ENCODE measurements around the gene BEST1. TPM values are rescaled to one million over a fixed set of nuclear protein-coding genes. Genes with fewer than 3 reads are reported as not detected.

BEST1 gene
- total RNA-seq = under 0.01 and 0.04 TPM in 2 replicates

DNA sequence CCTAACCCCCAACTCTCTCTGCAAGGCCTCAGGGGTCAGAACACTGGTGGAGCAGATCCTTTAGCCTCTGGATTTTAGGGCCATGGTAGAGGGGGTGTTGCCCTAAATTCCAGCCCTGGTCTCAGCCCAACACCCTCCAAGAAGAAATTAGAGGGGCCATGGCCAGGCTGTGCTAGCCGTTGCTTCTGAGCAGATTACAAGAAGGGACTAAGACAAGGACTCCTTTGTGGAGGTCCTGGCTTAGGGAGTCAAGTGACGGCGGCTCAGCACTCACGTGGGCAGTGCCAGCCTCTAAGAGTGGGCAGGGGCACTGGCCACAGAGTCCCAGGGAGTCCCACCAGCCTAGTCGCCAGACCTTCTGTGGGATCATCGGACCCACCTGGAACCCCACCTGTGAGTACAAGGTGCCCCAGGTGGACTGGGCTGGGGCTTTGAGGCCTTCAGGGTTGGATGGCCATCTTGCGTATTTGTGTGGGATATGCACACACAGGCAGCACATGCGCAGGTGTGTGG lies at the start of gene BEST1:
Gene BEST1 (plus strand): TSS at position 317 of the 513 bp plus-strand sequence. CDS start 1,456 bp downstream, outside the sequence.
- no peak for DNase-seq (ENCODE audit: low read depth, low spot score)

DNA sequence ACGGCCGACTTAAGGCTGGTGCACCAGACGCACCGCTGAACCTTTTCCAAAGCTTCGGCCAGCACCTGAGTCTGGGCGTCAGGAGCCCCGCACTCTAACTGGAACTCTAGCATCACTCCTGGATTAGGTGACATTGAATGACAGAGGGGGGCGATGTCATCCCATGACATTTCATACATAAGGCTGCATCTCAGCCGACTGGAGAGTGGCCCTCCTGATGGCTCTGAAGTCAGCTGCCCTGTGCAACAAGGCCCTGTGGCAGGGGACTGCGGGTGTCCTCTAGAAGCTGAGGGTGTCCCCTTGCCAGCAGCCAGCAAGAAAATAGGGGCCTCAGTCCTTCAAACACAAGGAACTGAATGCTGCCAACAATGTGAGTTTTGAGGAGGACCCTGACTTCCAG lies 48.8 kb upstream of the BEST1 start:
- no peak for DNase-seq (ENCODE audit: low read depth, low spot score)

DNA sequence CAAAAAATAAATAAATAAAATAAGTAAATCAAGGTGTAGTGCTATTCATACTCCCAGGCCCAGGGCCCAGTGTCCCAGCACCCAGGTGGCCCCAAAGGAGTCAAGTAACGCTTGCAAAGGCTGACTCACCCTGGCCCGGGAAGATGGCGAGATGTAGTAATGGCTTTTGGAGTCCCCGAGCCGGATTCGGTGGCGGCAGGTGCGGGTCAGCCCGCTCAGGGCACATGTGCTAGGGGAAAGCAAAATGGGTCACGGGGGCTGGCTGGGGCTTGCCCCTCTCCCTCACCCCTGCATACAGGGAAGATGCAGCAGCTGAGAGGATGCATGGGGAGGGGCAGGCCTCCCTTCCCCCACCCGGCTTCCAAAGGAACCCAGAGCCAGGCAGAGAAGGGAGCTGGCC lies 47.8 kb upstream of the BEST1 start:
- no peak for DNase-seq (ENCODE audit: low read depth, low spot score)

DNA sequence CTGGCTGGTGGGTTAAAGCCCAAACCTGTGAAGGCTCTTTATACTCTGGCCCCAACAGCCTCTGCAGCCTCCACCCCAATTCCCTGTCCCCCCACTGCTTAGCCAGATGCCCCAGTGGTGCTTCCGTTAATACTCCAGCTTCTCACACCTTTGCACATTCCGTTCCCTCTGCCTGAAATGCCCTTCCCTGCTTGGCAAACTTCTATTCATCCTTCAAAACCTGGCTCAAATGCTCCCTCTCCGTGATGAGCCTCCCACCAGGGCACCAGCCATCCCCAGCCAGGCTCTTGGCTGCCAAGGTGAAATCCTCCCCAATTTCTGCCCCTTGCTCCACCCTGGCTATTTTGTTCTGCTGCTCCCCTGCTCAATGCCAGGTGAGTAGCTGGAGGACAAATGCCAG lies 46.3 kb upstream of the BEST1 start:
- no peak for DNase-seq (ENCODE audit: low read depth, low spot score)

DNA sequence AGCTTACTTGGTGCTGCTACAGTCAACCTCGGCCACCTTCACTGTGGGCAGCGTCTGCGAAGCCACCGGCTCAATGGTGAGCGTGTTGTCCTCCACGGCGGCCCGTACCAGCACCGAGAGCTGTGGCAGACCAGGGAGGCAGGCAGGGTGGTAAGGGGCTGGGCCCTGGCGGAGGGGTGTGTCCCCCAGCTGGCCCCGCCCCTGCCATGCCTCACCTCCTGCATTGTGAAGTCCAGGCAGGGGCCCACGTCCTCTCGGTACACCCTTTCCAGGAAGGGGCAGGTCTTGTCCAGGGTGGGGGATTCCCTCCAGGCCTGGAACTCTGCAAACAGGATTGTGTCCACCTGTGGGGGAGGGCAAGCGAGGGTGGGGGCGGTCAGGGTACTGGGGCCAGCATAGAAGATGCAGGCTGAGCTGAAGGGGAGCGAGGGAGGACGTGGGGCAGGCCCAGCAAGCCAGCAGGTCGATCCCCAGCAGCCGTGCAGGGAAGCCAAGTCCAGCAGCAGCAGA lies 45.6 kb upstream of the BEST1 start:
- DNase-seq (ENCODE audit: low read depth, low spot score) = no peak

DNA sequence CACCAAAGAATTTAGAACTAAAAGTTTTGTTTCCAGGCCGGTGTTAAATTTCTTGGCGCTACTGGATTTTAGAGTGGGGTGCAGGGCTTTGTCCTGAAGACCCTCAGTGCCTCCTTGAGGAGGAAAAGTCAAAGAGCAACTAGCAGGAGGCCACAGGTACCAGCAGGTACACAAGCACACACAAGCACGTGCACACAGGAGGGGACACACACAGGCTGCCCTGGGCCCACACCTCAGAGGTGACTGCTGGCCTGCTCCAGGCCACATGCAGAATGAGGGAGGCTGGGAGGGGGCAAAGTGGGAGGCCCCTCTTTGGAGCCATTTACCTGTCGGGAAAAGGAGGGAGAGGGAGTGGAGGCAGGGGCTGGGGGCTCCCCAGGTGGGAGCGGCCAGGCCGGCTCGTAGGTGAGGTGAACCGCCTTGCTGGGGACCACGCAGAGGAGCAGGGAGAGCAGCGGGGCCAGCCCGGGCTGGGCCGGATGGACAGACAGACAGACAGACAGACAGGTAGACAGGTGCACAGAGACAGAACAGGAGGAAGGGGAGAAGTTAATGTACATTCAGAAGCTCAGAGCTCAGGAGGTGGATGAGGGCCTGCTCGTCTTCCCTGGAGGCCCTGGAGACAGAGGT lies 45.0 kb upstream of the BEST1 start:
- DNase-seq (ENCODE audit: low read depth, low spot score) = no peak

DNA sequence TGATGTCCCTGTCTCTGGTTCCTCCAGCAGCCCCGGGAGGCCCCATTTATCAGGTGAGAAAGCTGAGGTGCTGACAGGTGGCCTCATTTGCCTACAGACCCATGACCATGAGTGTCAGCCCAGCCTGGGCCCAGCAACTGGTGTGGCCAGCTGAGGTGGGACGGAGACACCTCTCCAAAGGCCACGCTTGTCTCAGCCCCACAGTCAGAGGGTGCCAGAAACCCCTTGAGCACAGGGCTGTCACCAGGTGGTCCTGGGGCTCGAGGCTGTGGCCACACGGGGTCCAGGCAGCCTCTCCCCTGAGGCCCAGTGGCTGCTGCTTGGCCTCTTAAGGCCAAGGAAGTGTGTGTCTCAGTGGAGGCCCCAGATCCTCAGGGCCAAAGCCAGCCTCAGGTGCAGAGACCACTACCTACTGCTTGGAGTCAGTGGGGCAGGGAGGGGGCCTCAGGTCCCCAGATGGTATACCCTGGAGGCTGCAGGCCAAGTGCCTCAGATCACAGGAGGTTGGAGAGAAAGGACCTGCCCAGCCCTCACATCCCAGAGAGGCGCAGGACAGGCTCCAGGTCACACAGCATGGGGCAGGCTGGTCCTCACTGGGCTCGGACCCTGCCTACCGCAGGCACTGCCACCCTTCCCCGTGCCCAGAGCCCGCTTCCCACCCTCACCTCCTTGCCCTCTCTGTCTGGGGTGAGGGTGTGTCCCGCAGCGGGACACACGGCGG lies 44.2 kb upstream of the BEST1 start:
- no peak for DNase-seq (ENCODE audit: low read depth, low spot score)

DNA sequence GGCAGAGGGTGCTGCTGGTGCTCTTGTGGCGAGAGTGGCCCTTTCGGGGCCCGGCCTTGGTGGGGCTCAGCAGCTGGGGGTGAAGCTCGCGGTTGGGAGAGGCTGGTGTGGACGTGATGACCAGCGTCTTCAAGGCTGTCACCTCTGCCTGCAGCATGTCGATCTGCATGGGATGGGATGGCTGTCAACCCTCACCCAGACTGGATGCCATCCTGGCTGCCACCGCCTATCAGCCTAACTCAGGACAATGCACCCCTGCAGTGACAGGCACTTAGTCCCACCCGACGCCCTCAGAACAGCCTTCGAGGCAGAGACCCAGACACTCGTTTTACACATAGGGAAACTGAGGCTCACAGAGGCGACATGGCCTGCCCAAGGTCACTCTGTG lies 43.6 kb upstream of the BEST1 start:
- DNase-seq (ENCODE audit: low read depth, low spot score) = no peak

DNA sequence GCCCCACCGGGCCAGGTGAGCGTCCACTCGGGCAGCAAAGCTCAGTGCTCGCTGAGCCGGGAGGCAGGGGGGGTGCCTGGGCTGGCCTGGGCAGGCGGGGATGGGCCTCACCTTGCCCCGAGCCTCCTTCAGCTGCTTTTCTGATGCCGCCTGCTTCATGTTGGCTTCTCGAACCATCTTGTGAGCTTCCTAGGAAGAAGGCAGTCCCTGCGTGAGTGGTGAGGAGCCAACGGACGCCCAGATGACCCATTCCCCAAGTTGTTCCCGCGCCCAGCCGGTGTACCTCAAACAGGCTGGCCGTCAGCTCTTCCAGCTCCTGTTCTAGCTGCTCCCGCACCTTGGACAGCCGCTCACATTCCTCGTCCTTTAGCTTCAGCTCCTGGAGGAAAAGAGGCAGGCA lies 42.9 kb upstream of the BEST1 start:
- DNase-seq (ENCODE audit: low read depth, low spot score) = no peak

DNA sequence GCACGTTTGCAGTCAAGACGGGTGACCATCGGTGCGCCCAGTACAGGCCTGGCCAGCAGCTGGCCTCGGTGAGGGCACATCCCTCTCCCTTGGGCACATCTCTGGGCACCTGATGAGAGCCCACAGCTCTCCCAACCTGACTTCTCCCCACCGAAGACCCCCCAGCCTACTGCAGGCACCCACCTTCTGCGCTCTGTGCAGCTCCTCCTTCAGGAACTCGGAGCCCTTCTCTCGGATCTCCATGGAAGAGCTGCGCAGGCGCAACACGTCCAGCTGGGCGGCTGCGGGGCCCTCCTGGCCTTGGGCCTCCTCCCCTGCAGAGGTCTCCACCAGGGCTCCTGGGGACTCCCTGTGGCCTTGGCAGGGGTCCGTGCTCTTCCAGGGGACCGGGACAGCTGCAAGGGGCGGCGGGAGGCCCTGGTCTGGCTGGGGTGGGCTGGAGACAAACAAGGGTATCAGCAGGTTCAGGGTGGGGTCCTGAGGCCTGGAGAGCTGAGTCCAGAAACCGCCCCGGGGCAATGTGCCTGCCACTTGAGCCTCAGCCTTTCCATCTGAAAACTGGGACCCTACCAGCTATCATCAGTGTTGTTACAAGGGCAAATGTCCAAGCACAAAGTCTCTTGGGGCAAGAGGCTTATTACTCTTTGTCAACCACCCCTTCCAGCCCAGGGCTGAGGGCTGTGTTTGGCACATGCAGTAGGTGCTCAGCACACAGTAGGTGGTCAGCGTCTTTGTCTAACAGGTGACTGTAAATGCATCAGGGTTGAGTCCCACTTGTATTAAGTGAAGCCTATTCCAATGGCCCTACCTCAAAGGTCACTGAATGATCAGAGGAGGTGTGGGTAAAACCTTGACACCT lies 42.1 kb upstream of the BEST1 start:
- no peak for DNase-seq (ENCODE audit: low read depth, low spot score)

DNA sequence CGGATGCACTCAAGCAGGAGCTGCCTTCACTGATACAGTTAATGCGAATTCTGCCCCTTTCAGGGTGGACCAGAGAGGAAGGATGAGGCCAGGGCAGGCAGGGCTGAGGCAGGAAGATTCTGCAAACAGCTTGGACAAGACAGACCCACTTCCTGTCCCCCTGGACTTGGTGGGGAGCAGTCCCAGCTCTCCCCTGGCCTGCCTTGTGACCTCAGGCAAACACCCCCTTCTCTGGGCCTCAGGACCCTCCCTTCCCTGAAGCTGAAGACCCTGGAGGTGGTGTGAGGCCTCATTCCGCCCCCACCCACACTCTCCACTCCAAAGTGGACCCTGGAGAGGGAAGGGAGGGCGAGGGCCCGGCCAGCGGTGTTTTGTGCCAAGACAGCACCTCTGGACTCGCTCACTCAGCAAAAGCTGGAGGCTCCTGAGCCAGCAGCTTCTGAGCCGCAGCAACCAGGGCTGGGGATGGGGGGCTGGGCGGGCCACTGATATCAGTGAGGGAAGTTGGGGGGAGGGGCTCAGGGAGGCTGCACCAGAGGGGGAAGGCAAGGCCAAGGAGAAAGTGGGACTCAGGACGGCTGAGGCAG lies 41.3 kb upstream of the BEST1 start:
- no peak for DNase-seq (ENCODE audit: low read depth, low spot score)

DNA sequence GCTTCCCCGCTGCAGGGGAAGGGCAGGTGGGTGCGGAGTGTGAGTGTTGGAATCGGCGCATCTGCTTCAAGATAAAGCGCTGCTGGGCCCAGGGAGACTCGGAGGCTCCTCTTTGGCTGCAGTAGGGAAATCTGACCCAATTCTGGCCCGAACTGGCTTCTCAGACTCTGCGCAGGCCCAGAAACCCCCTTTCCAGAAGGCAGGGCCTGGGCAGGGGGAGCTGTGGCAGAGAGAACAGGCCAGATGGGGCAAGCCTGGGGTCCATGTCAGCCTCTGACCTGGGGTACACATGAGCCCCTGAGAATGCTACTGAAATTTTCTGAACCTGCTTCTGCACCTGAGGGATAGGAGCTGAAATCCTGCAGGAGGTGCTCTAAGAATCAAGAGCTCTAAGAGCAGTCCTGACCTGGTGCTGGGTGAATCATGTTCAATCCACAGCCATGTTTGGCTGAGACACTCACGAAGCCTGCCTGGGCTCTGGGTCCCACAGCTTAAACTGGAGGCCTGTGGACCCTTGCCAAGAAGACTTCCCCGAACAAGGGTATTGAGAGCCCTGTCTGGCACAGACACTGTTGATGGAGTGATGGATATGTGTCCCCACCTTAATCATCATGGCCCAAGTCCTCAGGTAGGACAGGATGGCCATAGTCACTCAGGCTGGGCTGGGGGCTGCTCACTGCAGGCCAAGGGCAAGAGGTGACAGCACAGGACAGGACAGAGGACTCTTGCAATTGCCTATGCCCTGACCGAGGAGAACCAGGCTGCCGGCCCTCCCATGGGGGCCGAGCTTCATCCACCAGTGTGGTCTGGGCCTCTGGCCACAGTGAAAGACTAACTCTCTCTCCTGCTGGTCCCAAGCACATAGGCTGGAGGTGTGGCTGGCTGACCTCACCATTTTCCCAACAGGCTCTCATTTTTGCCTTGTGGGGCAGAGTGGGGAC lies 39.7 kb upstream of the BEST1 start:
- no peak for DNase-seq (ENCODE audit: low read depth, low spot score)

DNA sequence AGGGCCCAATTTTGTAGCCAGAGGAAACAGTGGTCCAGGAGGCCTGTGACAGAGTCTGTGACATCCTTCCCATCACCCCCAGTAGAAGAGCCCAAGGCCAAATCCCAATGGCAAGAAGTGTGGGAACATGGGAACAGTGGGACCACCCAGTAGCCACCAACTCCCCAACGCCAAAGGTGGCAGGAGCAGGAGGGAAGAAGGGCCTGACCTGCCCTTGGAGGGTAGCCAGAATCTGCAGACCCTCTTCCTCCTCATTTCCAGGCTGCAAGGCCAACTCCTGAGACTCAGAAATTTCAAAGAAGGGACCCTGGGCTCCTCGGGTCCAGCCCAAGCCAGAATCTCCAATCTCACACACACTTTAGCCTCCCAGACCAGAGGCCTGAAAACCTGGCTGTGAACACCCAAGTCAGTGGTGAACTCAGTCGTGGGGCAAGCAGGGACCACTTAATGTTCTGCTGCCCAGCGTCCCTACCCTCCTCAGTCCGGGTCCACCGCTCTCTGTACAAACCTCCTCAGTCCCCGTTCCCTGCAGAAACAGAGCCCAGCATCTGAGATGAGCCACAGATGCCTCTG lies 38.9 kb upstream of the BEST1 start:
- no peak for DNase-seq (ENCODE audit: low read depth, low spot score)

DNA sequence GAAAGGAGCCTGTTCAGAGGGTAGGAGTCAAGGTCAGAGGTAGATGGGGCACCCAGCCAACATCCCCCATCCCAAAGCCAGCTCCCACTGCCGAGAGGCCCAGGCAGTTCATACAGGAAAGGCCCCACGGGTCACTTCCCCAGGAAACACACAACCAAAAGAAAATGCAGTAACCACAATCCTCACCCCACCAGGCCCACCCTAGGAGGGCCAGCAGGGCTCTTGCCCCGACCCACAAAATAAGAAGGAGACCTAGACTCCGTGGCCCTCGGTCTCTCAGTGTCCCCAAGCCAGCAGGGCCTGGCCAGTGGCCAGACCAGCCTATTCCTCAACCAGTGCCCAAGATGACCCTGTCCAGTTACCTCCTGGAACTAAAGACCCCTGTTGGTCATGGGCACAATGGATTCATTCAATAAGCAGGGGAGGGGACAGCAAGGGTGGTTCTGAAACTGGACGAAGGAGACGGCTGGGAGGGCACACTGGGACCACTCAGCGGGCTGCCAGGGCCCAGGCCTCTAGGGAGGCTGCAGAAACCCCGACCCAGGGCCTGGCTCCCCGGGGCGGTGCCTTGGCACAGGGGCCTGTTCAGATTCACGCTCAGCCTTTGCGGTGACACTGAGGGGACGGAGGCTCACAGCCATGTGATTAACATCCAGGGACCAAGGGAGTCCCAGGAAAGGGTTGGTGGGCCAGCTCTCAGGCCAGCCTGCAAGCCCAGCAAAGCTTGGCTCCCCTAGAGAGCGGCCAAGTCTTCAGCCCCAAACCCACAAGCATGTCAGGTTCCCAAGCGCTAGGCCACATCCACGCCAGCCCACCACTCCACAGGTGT lies 38.2 kb upstream of the BEST1 start:
- no peak for DNase-seq (ENCODE audit: low read depth, low spot score)

DNA sequence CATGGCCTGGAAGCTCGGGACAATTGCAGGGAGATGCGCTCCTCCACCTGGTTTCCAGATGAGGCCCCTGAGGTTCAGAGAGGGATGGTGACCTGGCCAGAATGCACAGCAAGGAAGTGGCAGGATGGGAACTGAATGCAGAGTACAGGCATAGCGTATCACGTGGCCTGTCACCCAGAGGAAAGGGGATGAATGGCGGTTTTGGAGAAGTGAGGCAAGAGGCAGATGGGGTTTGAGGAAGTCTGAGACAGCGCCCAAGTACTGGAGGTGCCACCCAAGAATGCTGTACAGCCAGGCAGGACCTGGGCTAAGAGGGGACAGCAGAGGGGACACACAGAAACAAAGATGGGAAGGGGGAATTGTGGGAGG lies 37.6 kb upstream of the BEST1 start:
- no peak for DNase-seq (ENCODE audit: low read depth, low spot score)

DNA sequence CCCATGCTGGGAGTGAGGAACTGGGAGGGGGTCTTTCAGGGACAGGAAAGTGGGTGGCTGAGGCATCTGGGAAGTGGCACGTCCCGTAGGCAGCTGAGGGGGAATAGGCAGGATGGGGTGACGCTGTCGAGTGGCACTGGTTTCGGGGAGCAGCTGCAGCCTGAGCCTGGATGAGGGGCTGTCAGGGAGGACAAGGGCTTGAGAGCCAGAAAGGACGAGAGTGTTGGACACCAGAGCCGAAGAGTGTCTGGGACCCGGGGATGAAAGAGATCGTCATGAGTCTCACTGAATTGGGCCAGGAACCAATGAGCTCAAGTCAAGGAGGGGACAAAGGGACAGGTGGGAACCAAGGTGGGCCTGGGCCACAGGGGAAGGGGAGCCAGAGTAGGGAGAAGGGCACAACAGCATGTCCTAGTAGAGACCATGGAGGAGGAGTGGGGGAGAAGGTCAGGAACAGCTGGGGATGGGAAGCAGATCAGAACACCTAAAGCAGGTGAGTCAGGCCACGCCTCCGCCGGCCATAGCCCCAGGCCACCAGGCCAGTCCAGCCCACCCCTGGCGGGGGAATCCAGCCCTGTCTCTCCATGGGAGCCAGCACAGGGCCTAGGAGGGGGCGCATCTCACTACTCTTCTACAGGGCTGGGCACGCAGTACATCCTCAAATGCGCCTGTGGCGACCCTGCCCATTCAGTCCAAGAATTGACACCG lies 37.0 kb upstream of the BEST1 start:
- no peak for DNase-seq (ENCODE audit: low read depth, low spot score)

DNA sequence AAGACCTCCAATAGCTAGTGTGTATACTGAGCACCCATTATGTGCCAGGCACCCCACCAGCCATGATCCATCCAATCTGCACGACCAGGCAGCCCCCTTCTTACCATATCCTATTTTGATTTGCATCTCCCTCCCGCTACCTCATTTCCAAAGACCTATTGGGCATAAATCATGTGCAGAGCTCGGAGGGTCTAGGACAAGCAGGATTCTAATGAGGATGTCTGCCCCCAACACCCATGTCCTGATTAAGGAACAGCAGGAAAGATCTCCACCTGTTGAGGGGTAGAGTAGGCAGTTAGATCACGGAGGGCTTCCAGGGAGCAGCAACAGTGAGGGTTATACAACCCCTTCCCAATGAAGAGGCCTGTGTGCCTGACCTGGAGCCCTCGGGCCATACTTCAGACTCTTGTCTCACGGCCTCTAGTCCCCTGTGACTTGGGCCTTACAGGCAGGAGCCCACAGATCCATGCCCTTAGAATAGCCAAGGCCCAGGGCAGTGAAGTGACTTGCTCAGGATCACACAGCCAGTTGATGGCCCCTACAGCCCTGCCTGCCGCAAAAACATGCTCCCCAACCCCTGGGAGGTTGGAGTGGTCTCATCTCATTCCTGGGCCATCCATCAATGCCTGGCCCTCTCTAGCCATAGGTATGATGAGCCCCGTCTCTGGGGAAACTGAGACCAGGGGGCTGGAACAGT lies 36.3 kb upstream of the BEST1 start:
- DNase-seq (ENCODE audit: low read depth, low spot score) = no peak
